GM12878 (cell line): ENCODE results near the gene DUT. TPM values are rescaled to one million over a fixed set of nuclear protein-coding genes. Genes with fewer than 3 reads are reported as not detected.

Experiments used
- ATAC-seq: fragments of 200-7000 bp; cut with Tn5 transposase; 3 replicates; pipeline ENCODE4 v1.9.1; 2020; ENCODE audit warnings: mild to moderate bottlenecking, moderate library complexity
- BruUV-seq: library from RNA; stranded (reverse); fragments of 400-500 nt; replicated peaks from 2 replicates; lab custom pipeline; 2021; lab: Mats Ljungman, UMichigan
- CTCF ChIA-PET: fragments of 300-600 bp; sonication (Branson Sonifier 250); formaldehyde crosslinking; extraction: SDS; loops from one replicate; lab custom pipeline; 2021; ENCODE audit warnings: inconsistent platforms; lab: Yijun Ruan, JAX
- POLR2A ChIA-PET: fragments of 350-600 bp; formaldehyde crosslinking; extraction: SDS; loops from one replicate; lab custom pipeline; 2021; ENCODE audit warnings: inconsistent platforms; lab: Charles Lee
- RAD21 ChIA-PET: fragments of 300-600 bp; sonication (Branson Sonifier 250); formaldehyde crosslinking; loops from one replicate; lab custom pipeline; 2023; ENCODE audit warnings: antibody characterized with exemption; ENCODE audit not compliant: unreplicated experiment; lab: Charles Lee
- SMC1A ChIA-PET: fragments of 300-600 bp; sonication (Branson Sonifier 250); formaldehyde crosslinking; loops from one replicate; lab custom pipeline; 2023; ENCODE audit not compliant: unreplicated experiment, uncharacterized antibody; lab: Charles Lee
- DNase-seq: peaks from one replicate; pipeline ENCODE4 v3.0.0-alpha.2; 2011; ENCODE audit warnings: low read depth, low spot score
- FAIRE-seq: peaks from 3 replicates; lab custom pipeline; 2011; peaks lifted over from hg19 to GRCh38; lab: Jason Lieb, UNC
- H2AFZ ChIP-seq: 2 replicates; pipeline ENCODE4 v1.6.0; 2011; ENCODE audit warnings: low read depth, low read length, control low read depth; ENCODE audit not compliant: control insufficient read depth
- H3K27ac ChIP-seq: 2 replicates; pipeline ENCODE4 v1.5.1; 2011; ENCODE audit warnings: control low read depth; ENCODE audit not compliant: control insufficient read depth, insufficient read depth
- H3K27me3 ChIP-seq, 2 experiments: replicated peaks in 1 of 2; 2 replicates each; pipeline versions ENCODE4 v1.6.0 to v1.6.1; 2011; ENCODE audit warnings: low read length in 1 of 2; ENCODE audit not compliant: control insufficient read depth in 2 of 2, insufficient read depth in 2 of 2
- H3K36me3 ChIP-seq, 2 experiments: 2 replicates each; pipeline ENCODE4 v1.5.1; 2011; ENCODE audit warnings: low read length in 1 of 2; ENCODE audit not compliant: control insufficient read depth in 2 of 2, insufficient read depth in 2 of 2
- H3K4me1 ChIP-seq: 2 replicates; pipeline ENCODE4 v1.6.1; 2011; ENCODE audit warnings: mild to moderate bottlenecking, low read length, moderate library complexity, mixed read lengths; ENCODE audit not compliant: control insufficient read depth, insufficient read depth
- H3K4me2 ChIP-seq: 2 replicates; pipeline ENCODE4 v1.6.0; 2011; ENCODE audit warnings: control low read depth; ENCODE audit not compliant: control insufficient read depth, insufficient read depth
- H3K4me3 ChIP-seq: fragments of 200-600 bp; sonication (generic); 2 replicates; pipeline ENCODE4 v1.5.1; 2016
- H3K79me2 ChIP-seq: 2 replicates; pipeline ENCODE4 v1.6.0; 2011; ENCODE audit warnings: low read length; ENCODE audit not compliant: control insufficient read depth, insufficient read depth
- H3K9ac ChIP-seq: 2 replicates; pipeline ENCODE4 v1.8.0; 2011; ENCODE audit warnings: low read length, control low read depth, mixed read lengths; ENCODE audit not compliant: control insufficient read depth, insufficient read depth
- H3K9me3 ChIP-seq: replicated peaks from 3 replicates; pipeline ENCODE4 v1.5.1; 2011; ENCODE audit warnings: mild to moderate bottlenecking, low read length; ENCODE audit not compliant: control insufficient read depth, insufficient read depth
- H4K20me1 ChIP-seq: 2 replicates; pipeline ENCODE4 v1.6.0; 2011; ENCODE audit not compliant: control insufficient read depth, insufficient read depth
- EGR1 ChIP-seq, 2 experiments: IDR thresholded peaks; 1 replicate in 1 of 2; 2 replicates in 1 of 2; pipeline ENCODE4 v1.6.1; 2011 to 2012; ENCODE audit warnings: low read depth in 2 of 2, low read length in 2 of 2, borderline replicate concordance in 1 of 2, mild to moderate bottlenecking in 1 of 2, moderate library complexity in 1 of 2
- ESRRA ChIP-seq: IDR thresholded peaks from 2 replicates; pipeline ENCODE4 v1.6.1; 2012; ENCODE audit warnings: mild to moderate bottlenecking, low read length, improper control_type of control experiment
- HDAC6 ChIP-seq: fragments of 200-600 bp; sonication (generic); IDR thresholded peaks from one replicate; pipeline ENCODE4 v1.8.0; 2017; ENCODE audit warnings: antibody characterized with exemption; ENCODE audit not compliant: unreplicated experiment
- HSF1 ChIP-seq: fragments of 150-350 bp; IDR thresholded peaks from 2 replicates; pipeline ENCODE4 v1.6.1; 2014; ENCODE audit warnings: mild to moderate bottlenecking, low read depth, low read length
- IRF3 ChIP-seq: fragments of 450-650 bp; IDR thresholded peaks from 2 replicates; pipeline ENCODE4 v1.6.1; 2014; ENCODE audit warnings: mild to moderate bottlenecking
- KLF5 ChIP-seq: fragments of 450-650 bp; IDR thresholded peaks from 2 replicates; pipeline ENCODE4 v1.6.1; 2014; ENCODE audit warnings: mild to moderate bottlenecking; ENCODE audit not compliant: partially characterized antibody
- NBN ChIP-seq: fragments of 450-650 bp; IDR thresholded peaks from 2 replicates; pipeline ENCODE4 v1.6.1; 2016
- NR2F1 ChIP-seq: fragments of 450-650 bp; conservative IDR thresholded peaks from 2 replicates; pipeline ENCODE4 v1.6.1; 2017; ENCODE audit warnings: mild to moderate bottlenecking
- POLR2A ChIP-seq: IDR thresholded peaks from 2 replicates; pipeline ENCODE4 v1.6.1; 2011; ENCODE audit warnings: low read depth, mild to moderate bottlenecking, low read length
- RAD51 ChIP-seq: fragments of 450-650 bp; IDR thresholded peaks from 2 replicates; pipeline ENCODE4 v1.6.1; 2016; ENCODE audit warnings: moderate library complexity, mild to moderate bottlenecking, inconsistent platforms
- SPI1 ChIP-seq: IDR thresholded peaks from 2 replicates; pipeline ENCODE4 v1.6.1; 2011; ENCODE audit warnings: low read depth, mild to moderate bottlenecking, low read length, moderate library complexity, borderline replicate concordance; ENCODE audit not compliant: insufficient read depth
- USF2 ChIP-seq: IDR thresholded peaks from 2 replicates; pipeline ENCODE4 v1.6.1; 2011; ENCODE audit warnings: low read depth, low read length, improper control_type of control experiment, borderline replicate concordance
- WRNIP1 ChIP-seq: IDR thresholded peaks from 2 replicates; pipeline ENCODE4 v1.6.1; 2011; ENCODE audit warnings: low read depth, low read length, improper control_type of control experiment, borderline replicate concordance
- ZBTB11 ChIP-seq: fragments of 450-650 bp; formaldehyde crosslinking; IDR thresholded peaks from 2 replicates; pipeline ENCODE4 v1.5.0; 2022; ENCODE audit warnings: mild to moderate bottlenecking, missing genetic modification characterization
- ZNF384 ChIP-seq: IDR thresholded peaks from 2 replicates; pipeline ENCODE4 v1.6.1; 2012; ENCODE audit warnings: low read depth, mild to moderate bottlenecking, low read length, improper control_type of control experiment, borderline replicate concordance
- ZZZ3 ChIP-seq: IDR thresholded peaks from 2 replicates; pipeline ENCODE4 v1.6.1; 2011; ENCODE audit warnings: low read depth; ENCODE audit not compliant: control insufficient read depth, insufficient read length
- WGBS: methylation state at CpG from one replicate; pipeline ENCODE4 v1.1.6; 2016; ENCODE audit warnings: low lambda C conversion rate; ENCODE audit not compliant: insufficient replicate concordance, insufficient coverage; ENCODE audit errors: missing lambda C conversion rate; 5-methylcytosine and 5-hydroxymethylcytosine counted together
- in situ Hi-C: fragments of 300-500 bp; cut with MboI; formaldehyde crosslinking; loops from 9 replicates; pipeline ENCODE4 v1.14.3; 2018; ENCODE audit warnings: mixed read lengths
- intact Hi-C: fragments of 100-400 bp; cut with micrococcal nuclease; formaldehyde crosslinking; loops from one replicate; pipeline ENCODE4 v1.14.2; 2022; ENCODE audit not compliant: unreplicated experiment
- polyA plus RNA-seq, 11 experiments: library from polyadenylated mRNA; depleted of rRNA in 4 of 11; unstranded in 6 of 11; stranded (reverse) in 5 of 11; fragments of >200 nt; fragmentation: Nextera tagmentation in 4 of 11; fragmentation: Illumina TruSeq in 1 of 11; extraction: Ambion mirVana in 4 of 11; extraction: Trizol in 1 of 11; gene quantifications; 1 replicate in 1 of 11; 2 replicates in 10 of 11; pipeline versions ENCODE4 v1.2.1 to v1.2.3, GENCODE V29; 2011 to 2016; ENCODE audit warnings: inconsistent platforms in 2 of 11, missing spikeins in 2 of 11, low read depth in 1 of 11
- total RNA-seq, 4 experiments: library from RNA; depleted of rRNA in 3 of 4; stranded (reverse); fragments of >200 nt in 3 of 4; fragmentation: Illumina TruSeq in 1 of 4; extraction: Trizol in 1 of 4; gene quantifications; 2 replicates each; pipeline versions ENCODE4 v1.2.1 to v1.2.3, GENCODE V29; 2013 to 2021

The DUT gene
- total and polyA plus RNA-seq, 10 of the 15 experiments (the other 5 are each of a cell fraction or from before 2014, with no cell fraction given): 20.1 to 452 (median 149) TPM

GRCh38 chr15:48330105-48330785 is 984 bp upstream of the DUT start:
- in situ Hi-C loops: loop anchor here (25.0 kb wide), 1 partner anchor 1282 kb away; the partner anchor contains the start of genes DTWD1 and FAM227B
- Histone ChIP-seq H3K4me2 (peak overlapping the region; percentile 90), H3K4me3 (peak overlapping the region; percentile 91), H3K79me2 (peaks cover 48% of the 10 kb centered on the region), H4K20me1 (no peaks in the 10 kb centered on the region), H3K9me3 (no peaks in the 10 kb centered on the region), H3K27ac (peak overlapping the region; percentile 89), H2AFZ (peak overlapping the region; percentile 70), H3K9ac (peak overlapping the region; percentile 92), H3K4me1 (peaks cover 11% of the 10 kb centered on the region; the same call in 1 of the 2 replicates), H3K27me3 (no peaks in the 10 kb centered on the region), H3K36me3 (peaks cover 0 to 1% of the 10 kb centered on the region in 2 experiments; a peak in 2 of 4 replicates)
- ChIA-PET RAD21 (no interaction called here), CTCF (interaction anchor here (0.7 to 1.3 kb wide), 3 partner anchors 45 to 471 kb away, joined by 3 read pairs; no protein-coding TSS in a partner anchor), SMC1A (interaction anchor here (0.8 to 1.3 kb wide), 4 partner anchors 8 to 40 kb away, joined by 3 to 6 read pairs (median 3); no protein-coding TSS in a partner anchor), POLR2A (interaction anchor here (0.6 kb wide), 1 partner anchor 40 kb away, joined by 3 read pairs; no protein-coding TSS in a partner anchor)
- TF ChIP-seq SPI1 (no peak), RAD51 (no peak), ZBTB11 (CRISPR knock-in tag) (no peak), IRF3 (no peak), NR2F1 (no peak), WRNIP1 (no peak), POLR2A (no peak), ZZZ3 (no peak), ESRRA (no peak), EGR1 (IDR thresholded peaks at IDR 0.05; ENCODE audit: borderline replicate concordance in 1 of 2, low read depth in 2 of 2, low read length in 2 of 2) (no peak), NBN (no peak), ZNF384 (no peak), HDAC6 (no peak), USF2 (no peak), KLF5 (no peak), HSF1 (no peak)
- ATAC-seq (no peak), DNase-seq (no peak), FAIRE-seq (no peak)
- intact Hi-C loops: loop anchor here (10.0 kb wide), 1 partner anchor 1295 kb away; the partner anchor contains the start of genes DTWD1 and FAM227B
- 18% methylated on average over 11 of the region's 11 CpGs for WGBS
- TSS peak; percentile 88 for BruUV-seq
